HG02981 (cell line): ENCODE measurements around the gene VPS8.
A peak's percentile ranks its signal among the peaks of the same experiment; 100 is the strongest.

Experiments
- ATAC-seq: cut with Tn5 transposase; IDR thresholded peaks from one replicate; pipeline ENCODE4 v1.9.1; 2021; ENCODE audit warnings: mild to moderate bottlenecking, moderate library complexity; ENCODE audit not compliant: unreplicated experiment

VPS8 gene

DNA sequence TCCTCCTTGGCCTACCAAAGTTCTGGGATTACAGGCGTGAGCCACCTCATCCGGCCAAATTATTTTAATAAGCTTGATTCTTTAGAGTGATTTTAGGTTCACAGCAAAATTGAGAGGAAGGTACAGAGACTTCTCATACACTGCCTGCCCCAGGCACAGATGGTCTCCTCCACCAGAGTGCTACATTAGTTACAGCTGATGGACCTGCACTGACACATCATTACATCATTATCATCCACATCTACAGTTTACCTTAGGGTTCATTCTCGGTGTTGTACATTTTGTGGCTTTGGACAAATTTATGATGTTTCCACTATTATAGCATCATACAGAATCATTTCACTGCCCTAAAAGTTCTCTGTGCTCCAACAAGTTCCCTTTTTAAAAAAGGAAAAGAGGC is 4.4 kb upstream of the VPS8 start:
- ATAC-seq = no peak

- ATAC-seq = no peak
Observed at GRCh38 chr3:184808021-184808420, 3.9 kb upstream of the VPS8 start.

GRCh38 chr3:184810146-184810545 is 1.8 kb upstream of the VPS8 start:
- no peak for ATAC-seq

DNA sequence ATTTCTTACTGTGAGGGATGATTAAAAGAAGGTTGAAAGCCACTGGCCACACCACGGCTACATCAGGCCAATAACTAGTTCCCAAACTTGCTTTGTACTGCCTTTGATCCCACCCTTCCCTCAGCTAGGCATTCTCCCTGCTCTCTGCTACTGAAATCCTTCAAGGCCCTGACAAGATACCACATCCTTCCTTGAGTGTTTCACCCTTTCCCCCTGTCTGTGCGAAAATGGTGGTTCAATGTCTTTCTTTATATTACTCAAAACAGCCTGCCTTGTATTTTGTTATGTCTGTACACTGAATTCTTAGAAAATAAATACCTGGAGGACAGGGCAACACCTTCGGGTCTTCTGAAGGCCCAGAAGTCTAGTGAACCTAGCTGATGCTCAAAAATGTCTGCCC is 932 bp upstream of the VPS8 start:
- no peak for ATAC-seq

DNA sequence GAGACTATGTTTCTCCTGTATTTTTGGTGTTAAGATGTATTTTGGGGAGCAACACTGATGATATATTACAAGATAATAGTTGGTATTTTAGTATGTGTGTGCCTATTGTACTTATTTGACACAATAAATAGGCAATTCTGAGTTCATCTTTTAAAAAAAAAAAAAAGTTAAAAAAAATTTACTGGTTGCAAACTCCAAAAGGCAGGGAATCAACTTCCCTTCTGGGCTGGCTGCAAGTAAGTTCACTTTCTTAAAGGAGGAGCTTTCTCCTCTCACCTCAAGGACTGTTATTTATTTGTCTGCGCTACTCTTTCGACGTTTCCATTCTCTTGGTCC is 335 bp upstream of the VPS8 start:
- ATAC-seq = no peak

GRCh38 chr3:184812662-184813042 is 686 bp downstream of the VPS8 start:
- ATAC-seq = peak; percentile 24

DNA sequence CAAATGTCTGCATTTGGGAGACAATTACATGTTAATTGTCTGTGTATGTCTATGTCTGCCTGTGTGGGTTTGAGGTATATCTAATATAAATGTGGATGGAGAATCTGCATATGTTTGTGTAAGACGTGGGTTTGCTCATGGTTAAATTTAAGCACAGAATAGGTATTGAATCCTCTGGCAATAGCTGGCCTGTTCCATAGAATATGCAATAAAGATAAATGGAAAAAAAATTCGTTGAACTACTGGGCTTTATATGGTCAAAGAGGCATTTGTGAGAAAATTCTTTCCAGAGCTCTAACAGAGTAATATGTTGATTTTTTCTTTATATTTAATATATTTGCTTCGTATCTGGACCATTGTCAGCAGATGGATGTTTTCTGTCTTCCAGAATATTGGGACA is 1.4 kb downstream of the VPS8 start:
- ATAC-seq = no peak

GRCh38 chr3:184814214-184814613 is 2.2 kb downstream of the VPS8 start:
- ATAC-seq = no peak

DNA sequence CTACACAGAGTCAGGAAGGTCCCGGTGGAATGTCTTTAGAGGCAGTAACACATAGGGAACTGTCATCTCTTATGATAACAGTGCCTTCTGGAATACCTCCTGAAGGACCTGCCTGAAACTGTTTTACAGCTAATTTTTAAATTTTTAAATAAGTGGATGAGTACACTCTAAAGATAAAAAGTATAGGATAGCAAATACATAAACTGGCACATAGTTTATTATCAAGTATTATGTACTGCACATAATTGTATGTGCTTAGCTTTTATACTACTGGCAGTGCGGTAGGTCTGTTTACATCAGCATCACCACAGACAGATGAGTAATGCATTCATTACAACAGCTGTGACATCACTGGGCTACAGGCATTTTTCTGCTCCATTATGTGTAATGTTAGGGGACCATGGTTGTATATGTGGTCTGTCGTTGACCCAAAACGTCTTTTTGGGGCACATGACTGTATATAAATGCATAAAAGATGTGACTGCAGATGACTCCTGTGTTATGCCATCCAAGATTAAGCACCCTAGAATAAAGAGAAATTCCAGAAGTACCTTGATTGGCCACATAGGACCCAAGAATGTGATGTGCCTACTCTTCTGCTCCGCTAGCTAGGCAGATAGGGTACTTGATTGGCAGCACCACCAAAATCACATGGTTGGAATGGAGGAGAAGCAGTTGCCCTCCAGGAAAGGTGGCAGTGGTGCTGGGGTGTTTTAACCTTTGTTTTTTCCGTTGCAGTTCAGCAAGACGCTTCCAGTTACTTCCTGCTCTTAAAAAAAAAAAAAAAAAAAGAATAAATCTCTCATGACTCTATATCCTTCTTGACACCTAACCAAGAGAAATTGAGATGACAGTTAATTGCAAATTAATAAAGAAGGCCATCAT is 3.3 kb downstream of the VPS8 start:
- ATAC-seq = no peak

DNA sequence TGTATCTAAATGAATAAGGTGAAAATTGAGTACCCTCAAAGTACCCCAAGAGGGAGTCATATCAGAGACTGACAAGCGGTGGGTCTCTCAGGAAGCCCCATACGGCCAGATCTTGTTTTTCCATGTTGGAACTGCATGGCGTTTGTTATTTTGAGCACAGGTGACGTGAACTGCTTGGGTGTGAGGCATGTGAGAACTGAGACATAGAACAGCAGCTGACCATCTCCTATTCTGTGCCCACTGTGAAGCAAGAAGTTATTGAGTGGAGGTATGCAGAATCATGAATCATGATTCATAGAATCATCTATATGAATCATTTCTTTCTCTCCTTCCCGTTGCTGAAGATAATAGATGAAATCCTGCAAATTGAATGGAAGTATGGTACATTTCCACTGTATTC is 4.6 kb downstream of the VPS8 start:
- ATAC-seq = no peak

- ATAC-seq = no peak
Observed at GRCh38 chr3:184820525-184820924, 8.6 kb downstream of the VPS8 start.

DNA sequence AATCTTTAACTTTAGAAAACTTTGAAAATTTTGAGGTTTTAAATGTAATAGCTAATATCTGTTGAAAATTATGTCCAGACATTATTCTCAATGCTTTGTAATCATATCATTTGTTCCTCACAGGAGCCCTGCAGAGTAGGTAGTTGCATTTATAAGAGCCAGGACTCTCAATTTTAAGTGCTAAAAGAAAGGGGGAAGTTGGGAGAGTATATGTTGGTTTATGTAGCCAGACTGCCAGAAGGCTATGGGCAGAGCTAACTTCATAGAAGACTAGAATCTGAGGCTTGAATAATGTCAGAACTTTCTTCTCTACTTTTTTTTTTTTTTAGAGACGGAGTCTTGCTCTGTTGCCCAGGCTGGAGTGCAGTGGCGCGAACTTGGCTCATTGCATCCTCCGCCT is 9.1 kb downstream of the VPS8 start:
- no peak for ATAC-seq

- no peak for ATAC-seq
Observed at GRCh38 chr3:184822081-184822480, 10.1 kb downstream of the VPS8 start.

DNA sequence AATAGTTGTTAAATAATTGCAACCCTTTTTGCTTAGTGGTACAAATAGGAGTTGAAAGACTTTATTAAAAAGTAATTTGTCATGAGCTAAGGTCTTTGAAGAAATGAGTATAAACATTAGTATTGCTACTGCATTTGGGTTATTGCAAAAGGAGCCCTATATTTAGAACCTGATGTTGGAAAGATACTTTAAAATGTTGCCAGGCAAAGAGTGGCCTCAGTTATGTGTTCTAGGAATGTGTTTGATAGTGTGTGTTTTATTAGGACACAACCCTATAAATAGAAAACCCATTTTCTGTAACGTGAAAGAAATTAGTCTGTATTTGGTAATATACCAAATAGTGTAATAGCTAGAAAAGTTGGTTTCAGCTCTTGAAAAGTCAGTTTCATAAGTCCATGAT is 10.7 kb downstream of the VPS8 start:
- ATAC-seq = no peak

DNA sequence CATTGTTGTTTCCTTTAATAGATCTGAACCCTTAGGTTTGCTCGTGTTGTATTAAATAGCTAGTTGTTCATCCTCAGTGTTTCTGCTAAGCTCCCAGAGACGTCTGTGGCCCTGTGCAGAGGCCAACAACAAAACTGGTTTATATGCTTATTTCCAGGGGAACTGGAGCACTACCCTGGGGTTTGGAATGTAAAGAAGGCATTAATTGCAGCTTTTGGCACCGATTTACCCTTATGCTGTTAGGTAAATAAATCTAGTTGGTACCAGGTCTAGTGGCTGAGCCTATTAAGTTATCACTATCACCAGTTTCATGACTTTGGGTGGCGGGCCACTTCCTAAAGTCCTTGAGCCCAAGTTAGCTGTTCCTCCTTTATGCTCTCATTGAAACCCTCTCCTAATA is 12.0 kb downstream of the VPS8 start:
- ATAC-seq = no peak

DNA sequence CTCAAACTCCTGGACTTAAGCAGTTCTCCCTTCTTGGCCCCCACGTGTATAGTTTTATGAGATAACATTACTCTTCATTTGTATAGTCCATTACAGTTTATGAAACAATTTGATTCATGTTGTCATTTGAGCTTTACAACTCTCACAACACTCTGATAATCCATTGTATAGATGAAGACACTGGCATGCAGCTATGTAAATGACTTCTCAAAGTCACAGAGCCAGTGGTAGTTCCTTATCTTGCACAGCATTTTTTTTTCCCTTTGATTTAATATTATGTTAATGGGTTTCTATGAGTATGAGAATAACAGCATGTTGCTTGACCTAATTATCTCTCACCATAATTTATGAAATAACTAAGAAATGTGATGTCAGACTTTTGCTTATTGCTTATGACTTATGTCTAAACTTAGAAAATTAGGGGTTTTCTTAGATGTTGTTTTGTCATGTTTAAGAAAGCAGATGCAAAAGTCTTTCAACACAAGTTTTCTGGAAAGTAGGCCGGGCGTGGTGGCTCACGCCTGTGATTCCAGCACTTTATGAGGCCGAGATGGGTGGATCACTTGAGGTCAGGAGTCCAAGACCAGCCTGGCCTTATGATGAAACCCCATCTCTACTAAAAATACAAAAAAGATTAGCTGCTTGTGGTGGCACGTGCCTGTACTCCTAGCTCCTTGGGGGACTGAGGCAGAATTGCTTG is 13.3 kb downstream of the VPS8 start:
- ATAC-seq = no peak

DNA sequence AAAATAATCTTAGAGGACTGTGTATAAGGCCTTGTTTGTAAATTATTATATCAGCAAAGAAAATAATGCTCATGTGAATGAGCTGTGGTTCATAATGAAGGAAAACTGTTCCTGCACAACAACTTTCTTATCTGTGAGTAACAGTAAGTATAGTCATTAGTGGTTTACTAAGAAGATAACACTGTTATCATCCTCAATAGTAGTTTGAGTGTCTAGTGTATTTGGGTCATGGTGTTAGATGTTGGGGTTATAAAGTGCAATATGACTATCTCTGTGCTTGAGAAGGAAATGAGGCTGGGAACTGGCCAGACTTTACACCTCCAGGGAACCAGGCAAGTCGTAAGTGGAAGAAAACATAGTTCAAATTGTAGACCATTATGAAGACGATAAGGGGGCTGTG is 15.6 kb downstream of the VPS8 start:
- ATAC-seq = no peak

DNA sequence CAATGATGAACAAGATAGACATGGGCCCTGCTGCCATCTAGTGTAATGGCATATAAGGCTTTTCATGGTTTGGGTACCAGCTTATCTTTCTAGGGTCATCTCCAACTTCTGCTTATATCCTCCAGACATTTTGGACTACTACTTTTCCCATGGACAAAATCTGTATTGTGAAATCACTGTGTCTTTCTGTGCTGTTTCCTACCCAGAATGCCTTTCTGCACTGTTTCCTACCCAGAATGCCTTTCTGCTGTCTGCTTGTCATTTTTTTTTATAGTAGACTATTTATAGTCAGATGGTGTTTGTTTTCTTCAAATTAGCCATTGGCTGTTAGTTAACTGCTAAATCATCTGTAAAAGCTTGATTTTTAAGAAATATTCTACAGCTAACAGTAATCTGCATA is 20.1 kb downstream of the VPS8 start:
- ATAC-seq = no peak

DNA sequence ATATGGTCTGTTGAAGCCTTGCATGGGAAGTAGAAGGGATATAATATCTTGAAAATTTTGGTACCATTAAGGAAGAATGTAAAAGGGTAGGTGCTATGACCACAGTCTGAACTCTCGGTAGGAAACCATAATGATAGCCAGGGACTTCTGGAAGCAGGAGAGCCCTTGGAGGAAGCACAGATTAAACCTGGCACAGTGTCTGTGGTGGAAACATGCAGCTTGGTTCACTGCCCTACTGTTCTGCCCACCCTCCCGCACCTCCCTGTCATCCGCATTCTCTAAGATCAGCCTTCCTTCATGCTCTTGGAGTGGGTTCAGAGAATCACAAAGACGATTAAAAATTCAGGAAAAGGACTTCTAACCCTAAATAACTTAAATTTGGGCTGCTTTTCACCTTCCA is 20.9 kb downstream of the VPS8 start:
- ATAC-seq = no peak

DNA sequence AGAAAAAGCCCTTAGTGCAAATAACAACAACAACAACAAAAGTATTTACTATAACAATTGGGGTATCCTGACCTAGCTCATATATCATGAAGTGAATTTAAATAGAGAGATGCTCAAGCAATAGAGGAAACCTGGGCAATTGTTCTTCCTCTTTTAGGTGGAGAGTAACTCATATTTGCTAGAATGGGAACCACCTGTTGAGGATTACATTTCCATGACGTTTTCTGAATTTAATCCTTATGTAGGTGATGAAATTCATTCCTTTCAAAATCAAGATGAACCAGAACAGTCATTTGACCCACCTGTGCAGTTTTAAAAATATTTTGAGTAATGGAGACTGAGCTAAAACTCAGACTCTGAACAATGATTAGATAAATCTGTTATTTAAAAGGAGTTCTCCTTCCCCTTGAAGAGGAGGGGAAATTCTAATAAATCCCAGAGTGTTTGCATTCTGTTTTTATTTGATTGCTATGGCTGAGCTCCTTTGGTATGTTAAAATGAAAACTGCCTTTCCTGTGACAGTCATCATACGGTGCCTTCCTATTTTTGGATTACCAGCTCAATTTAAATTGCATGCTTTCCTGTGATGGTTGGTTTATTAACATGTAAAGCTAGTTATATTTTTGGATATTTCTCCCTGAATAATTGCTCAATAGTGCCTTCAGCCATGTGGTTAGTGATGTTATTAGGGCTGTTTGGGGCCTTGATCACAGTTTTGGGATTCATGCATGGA is 24.3 kb downstream of the VPS8 start:
- ATAC-seq = no peak

GRCh38 chr3:184842433-184842832 is 30.5 kb downstream of the VPS8 start:
- no peak for ATAC-seq

DNA sequence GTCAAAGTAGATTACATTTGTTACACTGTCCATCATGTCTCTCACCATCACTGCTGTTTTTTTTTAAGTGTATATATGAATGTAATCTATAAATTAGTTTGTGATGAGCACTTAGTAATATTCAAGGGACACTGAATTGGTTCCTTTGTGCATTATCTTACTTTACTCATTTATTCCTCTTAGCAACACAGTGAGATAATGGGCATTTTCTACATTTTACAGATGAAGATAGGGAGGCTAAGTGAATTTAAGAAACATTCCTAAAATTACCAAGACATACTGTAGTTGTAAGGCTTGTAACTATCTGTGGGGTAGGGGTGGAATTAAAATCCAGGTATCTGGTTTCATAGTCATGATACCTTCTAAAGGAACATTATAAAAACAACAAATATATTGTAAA is 33.9 kb downstream of the VPS8 start:
- no peak for ATAC-seq
